ENCODE data around the gene GINS1. TPM values are rescaled to one million over a fixed set of nuclear protein-coding genes. Genes with fewer than 3 reads are reported as not detected.

The GINS1 gene
- total RNA-seq, 1 experiment from 2014 or later: 36.0 TPM

DNA sequence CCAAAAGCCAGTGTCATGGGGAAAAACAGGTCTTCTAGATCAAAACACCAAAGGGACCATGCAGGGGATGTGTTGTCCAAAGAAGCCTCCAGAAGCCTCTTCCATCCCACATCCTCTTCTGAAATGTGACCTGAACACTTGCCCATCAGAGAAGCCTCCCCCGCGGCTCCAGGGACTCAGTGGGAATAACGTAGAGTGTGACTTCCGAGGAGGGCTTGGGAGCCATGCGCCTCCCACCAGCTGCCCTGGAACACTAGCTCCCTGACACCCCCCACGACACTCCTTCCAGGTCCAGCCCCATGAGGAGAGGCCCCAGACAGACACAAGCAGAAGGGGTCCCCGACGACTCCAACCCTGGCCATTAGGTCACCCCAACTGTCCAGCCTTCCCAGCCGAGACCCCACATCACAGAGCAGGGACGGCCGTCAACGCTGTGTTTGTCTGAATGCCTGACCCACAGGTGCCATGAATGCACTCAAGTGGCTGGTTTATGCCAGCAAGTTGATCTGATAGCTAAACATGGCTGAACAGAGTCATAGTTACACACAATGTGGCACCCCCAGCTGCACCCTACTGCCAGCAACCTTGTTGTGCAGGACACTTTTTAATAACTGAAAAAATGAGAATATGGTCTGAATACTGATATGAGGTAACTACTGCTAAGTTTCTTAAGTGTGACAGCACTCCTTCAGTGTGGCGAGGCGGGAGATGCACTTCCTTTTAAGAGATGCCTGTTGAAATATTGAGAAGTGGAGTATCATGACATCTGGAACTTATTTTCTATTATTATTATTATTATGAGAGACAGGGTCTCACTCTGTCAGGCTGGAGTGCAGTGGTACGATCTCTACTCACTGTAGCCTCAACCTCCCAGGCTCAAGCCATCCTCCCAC is 58.0 kb downstream of the GINS1 start:
- Histone ChIP-seq H3K4me3 (ENCODE audit: low read depth in 2 of 2, low read length in 2 of 2) (no peak overlapping the region), H3K27ac (ENCODE audit: low read length) (no peak overlapping the region), H3K27me3 (ENCODE audit: control insufficient read depth, insufficient read depth, low read length) (no peaks in the 10 kb centered on the region), H3K36me3 (ENCODE audit: control insufficient read depth, insufficient read depth, low read length) (peaks cover 2% of the 10 kb centered on the region), H3K9me3 (ENCODE audit: control insufficient read depth, insufficient read depth, low read depth, low read length) (no peaks in the 10 kb centered on the region), H3K4me1 (ENCODE audit: control insufficient read depth, insufficient read depth, low read length) (no peaks in the 10 kb centered on the region)
- ATAC-seq (no peak), DNase-seq (ENCODE audit: low read depth, low spot score) (no peak)
- no TSS peak for BruUV-seq (replicated peaks)
- intact Hi-C loops (cut with micrococcal nuclease; ENCODE audit: unreplicated experiment) (no loop called here), in situ Hi-C loops (cut with HindIII; ENCODE audit: low pct_unique_long_range_greater_than_20kb, low sequenced_read_pairs) (no loop called here)
- ChIA-PET POLR2A (no interaction called here), CTCF (no interaction called here)
- TF ChIP-seq TCF7L2 (IDR thresholded peaks at IDR 0.05; ENCODE audit: low read depth, low read length): no peak
- no peak for TF ChIP-seq SIN3A (IDR thresholded peaks at IDR 0.05; ENCODE audit: borderline replicate concordance, insufficient read depth, low read depth, low read length)
- TF ChIP-seq POLR2AphosphoS5 (IDR thresholded peaks at IDR 0.05; ENCODE audit: low read depth, low read length): no peak
- TF ChIP-seq, protein P1, sequence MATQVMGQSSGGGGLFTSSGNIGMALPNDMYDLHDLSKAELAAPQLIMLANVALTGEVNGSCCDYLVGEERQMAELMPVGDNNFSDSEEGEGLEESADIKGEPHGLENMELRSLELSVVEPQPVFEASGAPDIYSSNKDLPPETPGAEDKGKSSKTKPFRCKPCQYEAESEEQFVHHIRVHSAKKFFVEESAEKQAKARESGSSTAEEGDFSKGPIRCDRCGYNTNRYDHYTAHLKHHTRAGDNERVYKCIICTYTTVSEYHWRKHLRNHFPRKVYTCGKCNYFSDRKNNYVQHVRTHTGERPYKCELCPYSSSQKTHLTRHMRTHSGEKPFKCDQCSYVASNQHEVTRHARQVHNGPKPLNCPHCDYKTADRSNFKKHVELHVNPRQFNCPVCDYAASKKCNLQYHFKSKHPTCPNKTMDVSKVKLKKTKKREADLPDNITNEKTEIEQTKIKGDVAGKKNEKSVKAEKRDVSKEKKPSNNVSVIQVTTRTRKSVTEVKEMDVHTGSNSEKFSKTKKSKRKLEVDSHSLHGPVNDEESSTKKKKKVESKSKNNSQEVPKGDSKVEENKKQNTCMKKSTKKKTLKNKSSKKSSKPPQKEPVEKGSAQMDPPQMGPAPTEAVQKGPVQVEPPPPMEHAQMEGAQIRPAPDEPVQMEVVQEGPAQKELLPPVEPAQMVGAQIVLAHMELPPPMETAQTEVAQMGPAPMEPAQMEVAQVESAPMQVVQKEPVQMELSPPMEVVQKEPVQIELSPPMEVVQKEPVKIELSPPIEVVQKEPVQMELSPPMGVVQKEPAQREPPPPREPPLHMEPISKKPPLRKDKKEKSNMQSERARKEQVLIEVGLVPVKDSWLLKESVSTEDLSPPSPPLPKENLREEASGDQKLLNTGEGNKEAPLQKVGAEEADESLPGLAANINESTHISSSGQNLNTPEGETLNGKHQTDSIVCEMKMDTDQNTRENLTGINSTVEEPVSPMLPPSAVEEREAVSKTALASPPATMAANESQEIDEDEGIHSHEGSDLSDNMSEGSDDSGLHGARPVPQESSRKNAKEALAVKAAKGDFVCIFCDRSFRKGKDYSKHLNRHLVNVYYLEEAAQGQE (IDR thresholded peaks at IDR 0.05; ENCODE audit: insufficient read depth in 1 of 2, low read depth in 2 of 2, low read length in 1 of 2): no peak

DNA sequence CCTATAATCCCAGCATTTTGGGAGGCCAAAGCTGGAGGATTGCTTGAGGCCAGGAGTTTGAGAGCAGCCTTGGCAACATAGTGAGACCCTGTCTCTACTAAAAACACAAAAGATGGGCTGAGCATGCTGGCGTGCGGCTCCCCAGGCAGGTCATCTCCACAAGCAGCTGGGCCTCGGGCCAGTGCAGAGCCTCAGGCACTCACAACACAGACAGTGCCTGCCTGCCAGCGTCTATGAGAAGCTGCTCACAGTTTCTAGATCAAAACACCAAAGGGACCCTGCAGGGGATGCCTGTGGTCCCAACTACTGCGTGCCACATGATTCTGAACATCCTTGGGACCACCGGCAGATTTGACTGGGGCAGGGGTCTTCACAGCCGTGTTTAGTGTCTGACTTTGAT is 59.4 kb downstream of the GINS1 start:
- H3K36me3 ChIP-seq (ENCODE audit: control insufficient read depth, insufficient read depth, low read length): peaks cover 2% of the 10 kb centered on the region
- DNase-seq (ENCODE audit: low read depth, low spot score) (no peak), ATAC-seq (no peak)
- in situ Hi-C loops (cut with HindIII; ENCODE audit: low pct_unique_long_range_greater_than_20kb, low sequenced_read_pairs): no loop called here
- no peaks in the 10 kb centered on the region for H3K4me1 ChIP-seq (ENCODE audit: control insufficient read depth, insufficient read depth, low read length)
- ChIA-PET POLR2A (interaction anchor here (0.6 kb wide), 1 partner anchor 75 kb away, joined by 3 read pairs; no protein-coding TSS in a partner anchor), CTCF (no interaction called here)
- intact Hi-C loops (cut with micrococcal nuclease; ENCODE audit: unreplicated experiment): no loop called here
- no peak overlapping the region for H3K4me3 ChIP-seq (ENCODE audit: low read depth in 2 of 2, low read length in 2 of 2)
- H3K27me3 ChIP-seq (ENCODE audit: control insufficient read depth, insufficient read depth, low read length): no peaks in the 10 kb centered on the region
- TF ChIP-seq SIN3A (IDR thresholded peaks at IDR 0.05; ENCODE audit: borderline replicate concordance, insufficient read depth, low read depth, low read length): no peak
- no peak for TF ChIP-seq POLR2AphosphoS5 (IDR thresholded peaks at IDR 0.05; ENCODE audit: low read depth, low read length)
- TF ChIP-seq, protein P1 (IDR thresholded peaks at IDR 0.05; ENCODE audit: insufficient read depth in 1 of 2, low read depth in 2 of 2, low read length in 1 of 2): no peak
- TF ChIP-seq, protein P2, sequence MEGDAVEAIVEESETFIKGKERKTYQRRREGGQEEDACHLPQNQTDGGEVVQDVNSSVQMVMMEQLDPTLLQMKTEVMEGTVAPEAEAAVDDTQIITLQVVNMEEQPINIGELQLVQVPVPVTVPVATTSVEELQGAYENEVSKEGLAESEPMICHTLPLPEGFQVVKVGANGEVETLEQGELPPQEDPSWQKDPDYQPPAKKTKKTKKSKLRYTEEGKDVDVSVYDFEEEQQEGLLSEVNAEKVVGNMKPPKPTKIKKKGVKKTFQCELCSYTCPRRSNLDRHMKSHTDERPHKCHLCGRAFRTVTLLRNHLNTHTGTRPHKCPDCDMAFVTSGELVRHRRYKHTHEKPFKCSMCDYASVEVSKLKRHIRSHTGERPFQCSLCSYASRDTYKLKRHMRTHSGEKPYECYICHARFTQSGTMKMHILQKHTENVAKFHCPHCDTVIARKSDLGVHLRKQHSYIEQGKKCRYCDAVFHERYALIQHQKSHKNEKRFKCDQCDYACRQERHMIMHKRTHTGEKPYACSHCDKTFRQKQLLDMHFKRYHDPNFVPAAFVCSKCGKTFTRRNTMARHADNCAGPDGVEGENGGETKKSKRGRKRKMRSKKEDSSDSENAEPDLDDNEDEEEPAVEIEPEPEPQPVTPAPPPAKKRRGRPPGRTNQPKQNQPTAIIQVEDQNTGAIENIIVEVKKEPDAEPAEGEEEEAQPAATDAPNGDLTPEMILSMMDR (IDR thresholded peaks at IDR 0.05): no peak
- TF ChIP-seq TCF7L2 (IDR thresholded peaks at IDR 0.05; ENCODE audit: low read depth, low read length): no peak
- H3K27ac ChIP-seq (ENCODE audit: low read length): no peak overlapping the region
- no TSS peak for BruUV-seq (replicated peaks)
- no peaks in the 10 kb centered on the region for H3K9me3 ChIP-seq (ENCODE audit: control insufficient read depth, insufficient read depth, low read depth, low read length)

Data from Panc1 (cell line).